A549 (cell line): ENCODE results near the gene PIN1. TPM values are rescaled to one million over a fixed set of nuclear protein-coding genes. Genes with fewer than 3 reads are reported as not detected.

Experiments
- ATAC-seq, 2 experiments: fragments of 200-7000 bp in 1 of 2; fragments of >200 bp in 1 of 2; cut with Nextera tagmentation in 1 of 2; cut with Tn5 transposase in 1 of 2; 3 replicates each; pipeline versions ENCODE4 v1.8.0 to v1.9.1; 2018 to 2020; ENCODE audit warnings: mild to moderate bottlenecking in 1 of 2, moderate library complexity in 1 of 2
- CTCF ChIA-PET: fragments of 300-600 bp; sonication (Branson Sonifier 250); formaldehyde crosslinking; extraction: SDS; loops from one replicate; lab custom pipeline; 2021; ENCODE audit warnings: antibody characterized with exemption, inconsistent platforms; lab: Yijun Ruan, JAX
- POLR2A ChIA-PET: fragments of 350-600 bp; formaldehyde crosslinking; extraction: SDS; loops from one replicate; lab custom pipeline; 2021; ENCODE audit warnings: antibody characterized with exemption, inconsistent platforms; lab: Yijun Ruan, JAX
- DNase-seq, 2 experiments: peaks; one replicate each; pipeline versions ENCODE4 v3.0.0 to v3.0.0-alpha.2; 2011 to 2016; ENCODE audit warnings: low read depth in 1 of 2, low spot score in 1 of 2
- FAIRE-seq: peaks from 2 replicates; lab custom pipeline; 2011; peaks lifted over from hg19 to GRCh38; lab: Jason Lieb, UNC
- H3K27ac ChIP-seq, 2 experiments: fragments of >200 bp; sonication (Bioruptor Twin); formaldehyde crosslinking; 3 replicates each; pipeline ENCODE4 v1.5.1; 2016 to 2017
- H3K4me1 ChIP-seq: fragments of >200 bp; sonication (Bioruptor Twin); formaldehyde crosslinking; 3 replicates; pipeline ENCODE4 v1.6.1; 2016
- H3K4me2 ChIP-seq: fragments of >200 bp; sonication (Bioruptor Twin); formaldehyde crosslinking; 3 replicates; pipeline ENCODE4 v1.6.1; 2016
- H3K4me3 ChIP-seq: fragments of >200 bp; sonication (Bioruptor Twin); formaldehyde crosslinking; 3 replicates; pipeline ENCODE4 v1.5.1; 2016
- H3K9me3 ChIP-seq: fragments of >200 bp; sonication (Bioruptor Twin); formaldehyde crosslinking; 3 replicates; pipeline ENCODE4 v1.6.1; 2016
- EP300 ChIP-seq, 2 experiments: fragments of >200 bp; sonication (Bioruptor Twin); formaldehyde crosslinking; IDR thresholded peaks; 2 replicates in 1 of 2; 3 replicates in 1 of 2; pipeline ENCODE4 v1.6.1; 2016 to 2017
- ESRRA ChIP-seq: fragments of 150-350 bp; IDR thresholded peaks from 2 replicates; pipeline ENCODE4 v1.6.1; 2014; ENCODE audit warnings: mild to moderate bottlenecking, low read length, borderline replicate concordance
- FOSL2 ChIP-seq, 2 experiments: fragments of 450-650 bp in 1 of 2; fragments of >200 bp in 1 of 2; sonication (Bioruptor Twin) in 1 of 2; formaldehyde crosslinking; IDR thresholded peaks; 2 replicates each; pipeline versions ENCODE4 v1.5.0 to v1.6.1; 2016 to 2020; ENCODE audit warnings: mild to moderate bottlenecking in 1 of 2, moderate library complexity in 1 of 2
- FOXS1 ChIP-seq: fragments of 250-450 bp; sonication (Bioruptor Pico); IDR thresholded peaks from 2 replicates; pipeline ENCODE4 v1.5.0; 2020; ENCODE audit warnings: mild to moderate bottlenecking, moderate library complexity
- GATA3 ChIP-seq: IDR thresholded peaks from 2 replicates; pipeline ENCODE4 v1.6.1; 2012; ENCODE audit warnings: borderline replicate concordance
- HDAC2 ChIP-seq: fragments of 200-600 bp; sonication (generic); IDR thresholded peaks from 2 replicates; pipeline ENCODE4 v1.6.1; 2016
- JUNB ChIP-seq: fragments of >200 bp; sonication (Bioruptor Twin); formaldehyde crosslinking; IDR thresholded peaks from 2 replicates; pipeline ENCODE4 v1.6.1; 2016
- KDM1A ChIP-seq: fragments of 200-600 bp; sonication (generic); IDR thresholded peaks from 2 replicates; pipeline ENCODE4 v1.6.1; 2016; ENCODE audit warnings: low read depth, mild to moderate bottlenecking
- KDM5A ChIP-seq: fragments of 200-600 bp; sonication (generic); IDR thresholded peaks from 2 replicates; pipeline ENCODE4 v1.6.1; 2016; ENCODE audit warnings: antibody characterized with exemption, mild to moderate bottlenecking
- MAX ChIP-seq: IDR thresholded peaks from 2 replicates; pipeline ENCODE4 v1.6.1; 2012
- MAZ ChIP-seq: fragments of 150-350 bp; IDR thresholded peaks from 2 replicates; pipeline ENCODE4 v1.6.1; 2014; ENCODE audit warnings: antibody characterized with exemption, low read depth, low read length, borderline replicate concordance
- MYC ChIP-seq: IDR thresholded peaks from 2 replicates; pipeline ENCODE4 v1.6.1; 2012; ENCODE audit warnings: mild to moderate bottlenecking, inconsistent platforms, low read length, improper control_type of control experiment, borderline replicate concordance
- NR3C1 ChIP-seq: fragments of >200 bp; sonication (Bioruptor Twin); formaldehyde crosslinking; IDR thresholded peaks from 3 replicates; pipeline ENCODE4 v1.6.1; 2017
- PBX3 ChIP-seq: IDR thresholded peaks from 2 replicates; pipeline ENCODE4 v1.6.1; 2012
- POLR2AphosphoS2 ChIP-seq: conservative IDR thresholded peaks from 2 replicates; pipeline ENCODE4 v1.6.1; 2012; ENCODE audit warnings: low read length, improper control_type of control experiment, inconsistent platforms
- RAD21 ChIP-seq, 2 experiments: fragments of >200 bp in 1 of 2; sonication (Bioruptor Twin) in 1 of 2; formaldehyde crosslinking in 1 of 2; IDR thresholded peaks in 1 of 2; conservative IDR thresholded peaks in 1 of 2; 2 replicates in 1 of 2; 3 replicates in 1 of 2; pipeline ENCODE4 v1.6.1; 2012 to 2018; ENCODE audit warnings: inconsistent platforms in 1 of 2
- RARB ChIP-seq: fragments of 250-450 bp; sonication (Bioruptor Pico); IDR thresholded peaks from 2 replicates; pipeline ENCODE4 v1.8.0; 2021; ENCODE audit warnings: mild to moderate bottlenecking, moderate library complexity
- RCOR1 ChIP-seq: fragments of 150-350 bp; IDR thresholded peaks from 2 replicates; pipeline ENCODE4 v1.6.1; 2014; ENCODE audit warnings: antibody characterized with exemption, low read length, low read depth
- REST ChIP-seq: fragments of 200-600 bp; sonication (generic); IDR thresholded peaks from 2 replicates; pipeline ENCODE4 v1.6.1; 2016; ENCODE audit warnings: antibody characterized with exemption, mild to moderate bottlenecking, moderate library complexity
- RFX5 ChIP-seq: fragments of 450-650 bp; IDR thresholded peaks from 2 replicates; pipeline ENCODE4 v1.7.1; 2014; ENCODE audit warnings: antibody characterized with exemption, mild to moderate bottlenecking, moderate library complexity
- RNF2 ChIP-seq: fragments of 200-600 bp; sonication (generic); IDR thresholded peaks from 2 replicates; pipeline ENCODE4 v1.6.1; 2016; ENCODE audit warnings: low read depth, mild to moderate bottlenecking, antibody characterized with exemption, moderate library complexity, borderline replicate concordance
- SMC3 ChIP-seq: fragments of >200 bp; sonication (Bioruptor Twin); formaldehyde crosslinking; IDR thresholded peaks from 3 replicates; pipeline ENCODE4 v1.6.1; 2018; ENCODE audit warnings: inconsistent platforms
- SREBF2 ChIP-seq: fragments of 450-650 bp; IDR thresholded peaks from 2 replicates; pipeline ENCODE4 v1.6.1; 2014; ENCODE audit warnings: mild to moderate bottlenecking, moderate library complexity
- TFCP2L1 ChIP-seq: fragments of 250-450 bp; sonication (Bioruptor Pico); IDR thresholded peaks from 2 replicates; pipeline ENCODE4 v1.5.0; 2021; ENCODE audit warnings: mild to moderate bottlenecking
- ZFP36 ChIP-seq: fragments of 450-650 bp; IDR thresholded peaks from 2 replicates; pipeline ENCODE4 v1.6.1; 2014; ENCODE audit warnings: borderline replicate concordance; ENCODE audit not compliant: partially characterized antibody
- ZSCAN20 ChIP-seq: fragments of 250-450 bp; sonication (Bioruptor Pico); IDR thresholded peaks from 2 replicates; pipeline ENCODE4 v1.8.0; 2022; ENCODE audit warnings: mild to moderate bottlenecking, moderate library complexity
- WGBS: methylation state at CpG from one replicate; pipeline ENCODE4 v1.1.6; 2017; ENCODE audit errors: missing lambda C conversion rate; 5-methylcytosine and 5-hydroxymethylcytosine counted together
- polyA plus RNA-seq, 4 experiments: library from polyadenylated mRNA; depleted of rRNA in 3 of 4; stranded (reverse); fragments of >200 nt; fragmentation: RNase III in 1 of 4; extraction: RNeasy Plus Mini Kit Qiagen cat#74134 plus additional on column Dnase treatment in 1 of 4; gene quantifications; 2 replicates in 3 of 4; 3 replicates in 1 of 4; pipeline ENCODE4 v1.2.3, GENCODE V29; 2011 to 2017

Gene PIN1
- polyA plus RNA-seq, 2 of the 4 experiments (the other 2 are of a cell fraction): 30.0 to 58.5 TPM

- Histone ChIP-seq H3K4me1 (no peaks in the 10 kb centered on the region), H3K27ac (no peak overlapping the region), H3K4me2 (no peak overlapping the region), H3K4me3 (no peak overlapping the region), H3K9me3 (no peaks in the 10 kb centered on the region)
- no peak for FAIRE-seq
- TF ChIP-seq RAD21 (conservative IDR thresholded peaks at IDR 0.05 in 1 of 2, IDR thresholded peaks at IDR 0.05 in 1 of 2): no peak
- no peak for TF ChIP-seq RNF2
- no peak for TF ChIP-seq ZSCAN20 (CRISPR knock-in tag)
- TF ChIP-seq MAZ: no peak
- no peak for TF ChIP-seq RFX5
- no peak for TF ChIP-seq GATA3
- TF ChIP-seq FOSL2 (IDR thresholded peaks at IDR 0.05): no peak
- no peak for TF ChIP-seq FOSL2 (CRISPR knock-in tag; IDR thresholded peaks at IDR 0.05)
- POLR2A ChIA-PET: no interaction called here
- WGBS: 77% methylated on average over 5 of the region's 5 CpGs
- DNase-seq: no peak
- CTCF ChIA-PET: no interaction called here
- no peak for ATAC-seq
Observed at GRCh38 chr19:9797871-9798270, 37.2 kb upstream of the PIN1 start.

- Histone ChIP-seq H3K4me3 (no peak overlapping the region), H3K9me3 (no peaks in the 10 kb centered on the region), H3K4me2 (no peak overlapping the region), H3K27ac (no peak overlapping the region), H3K4me1 (no peaks in the 10 kb centered on the region)
- CTCF ChIA-PET: interaction anchor here (0.6 to 1.3 kb wide), 2 partner anchors 173 to 1105 kb away, joined by 3 read pairs; no protein-coding TSS in a partner anchor
- DNase-seq (no peak), FAIRE-seq (no peak), ATAC-seq (no peak)
- POLR2A ChIA-PET: interaction anchor here (0.6 kb wide), 1 partner anchor 90 kb away, joined by 6 read pairs; no protein-coding TSS in a partner anchor
- TF ChIP-seq REST (no peak), MYC (no peak), EP300 (IDR thresholded peaks at IDR 0.05) (no peak), SMC3 (no peak), TFCP2L1 (CRISPR knock-in tag) (no peak), JUNB (no peak), PBX3 (no peak), KDM1A (no peak), SREBF2 (no peak), HDAC2 (no peak), FOXS1 (CRISPR knock-in tag) (no peak), GATA3 (no peak), KDM5A (no peak), NR3C1 (no peak), ZFP36 (no peak), POLR2AphosphoS2 (no peak), ESRRA (no peak), RCOR1 (no peak), RARB (no peak), MAX (no peak)
Observed at GRCh38 chr19:9799162-9799561, 36.0 kb upstream of the PIN1 start.
